Measurements from ENCODE around the gene PLPP6.

Gene PLPP6

DNA sequence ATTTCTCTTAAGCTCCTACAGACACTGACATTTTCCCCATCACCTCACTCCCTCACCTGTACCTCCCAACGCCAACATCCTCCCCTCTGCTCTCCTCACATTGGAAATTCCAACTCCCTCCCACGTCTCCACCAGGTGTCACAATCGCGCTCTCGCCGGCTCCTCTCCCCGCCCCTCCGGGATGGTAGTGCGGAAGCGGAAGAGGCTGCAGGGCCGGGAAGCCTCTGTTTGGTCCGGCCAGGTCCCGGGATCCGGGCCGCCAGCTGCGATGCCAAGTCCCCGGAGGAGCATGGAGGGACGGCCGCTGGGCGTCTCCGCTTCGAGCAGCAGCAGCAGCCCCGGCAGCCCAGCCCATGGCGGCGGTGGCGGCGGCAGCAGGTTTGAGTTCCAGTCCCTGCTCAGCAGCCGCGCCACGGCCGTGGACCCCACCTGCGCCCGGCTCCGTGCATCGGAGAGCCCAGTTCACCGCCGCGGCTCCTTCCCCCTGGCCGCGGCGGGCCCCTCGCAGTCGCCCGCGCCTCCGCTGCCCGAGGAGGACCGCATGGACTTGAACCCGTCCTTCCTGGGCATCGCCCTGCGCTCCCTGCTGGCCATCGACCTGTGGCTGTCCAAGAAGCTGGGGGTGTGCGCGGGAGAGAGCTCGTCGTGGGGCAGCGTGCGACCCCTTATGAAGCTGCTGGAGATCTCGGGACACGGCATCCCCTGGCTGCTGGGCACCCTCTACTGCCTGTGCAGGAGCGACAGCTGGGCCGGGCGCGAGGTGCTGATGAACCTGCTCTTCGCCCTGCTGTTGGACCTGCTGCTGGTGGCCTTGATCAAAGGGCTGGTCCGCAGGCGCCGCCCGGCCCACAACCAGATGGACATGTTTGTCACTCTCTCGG, at the start of gene PLPP6:
PLPP6 (plus strand) TSS at position 187 of the 881 bp plus-strand sequence; CDS start at position 269, 82 bp downstream.
- Mint-ChIP-seq H3K4me3 (peak within 1 kb of the TSS; percentile 87), H3K36me3 (ENCODE audit: low read depth) (no peaks in the 10 kb centered on the region), H3K9me3 (peaks cover 3% of the 10 kb centered on the region), H3K4me1 (peaks cover 54% of the 10 kb centered on the region), H3K27me3 (ENCODE audit: low read depth, poor library complexity) (peaks cover 16% of the 10 kb centered on the region), H3K27ac (no peak within 1 kb of the TSS)
- peak; percentile 80 for DNase-seq
- TF ChIP-seq, protein P1, sequence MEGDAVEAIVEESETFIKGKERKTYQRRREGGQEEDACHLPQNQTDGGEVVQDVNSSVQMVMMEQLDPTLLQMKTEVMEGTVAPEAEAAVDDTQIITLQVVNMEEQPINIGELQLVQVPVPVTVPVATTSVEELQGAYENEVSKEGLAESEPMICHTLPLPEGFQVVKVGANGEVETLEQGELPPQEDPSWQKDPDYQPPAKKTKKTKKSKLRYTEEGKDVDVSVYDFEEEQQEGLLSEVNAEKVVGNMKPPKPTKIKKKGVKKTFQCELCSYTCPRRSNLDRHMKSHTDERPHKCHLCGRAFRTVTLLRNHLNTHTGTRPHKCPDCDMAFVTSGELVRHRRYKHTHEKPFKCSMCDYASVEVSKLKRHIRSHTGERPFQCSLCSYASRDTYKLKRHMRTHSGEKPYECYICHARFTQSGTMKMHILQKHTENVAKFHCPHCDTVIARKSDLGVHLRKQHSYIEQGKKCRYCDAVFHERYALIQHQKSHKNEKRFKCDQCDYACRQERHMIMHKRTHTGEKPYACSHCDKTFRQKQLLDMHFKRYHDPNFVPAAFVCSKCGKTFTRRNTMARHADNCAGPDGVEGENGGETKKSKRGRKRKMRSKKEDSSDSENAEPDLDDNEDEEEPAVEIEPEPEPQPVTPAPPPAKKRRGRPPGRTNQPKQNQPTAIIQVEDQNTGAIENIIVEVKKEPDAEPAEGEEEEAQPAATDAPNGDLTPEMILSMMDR (IDR thresholded peaks at IDR 0.05): peak; percentile 22

DNA sequence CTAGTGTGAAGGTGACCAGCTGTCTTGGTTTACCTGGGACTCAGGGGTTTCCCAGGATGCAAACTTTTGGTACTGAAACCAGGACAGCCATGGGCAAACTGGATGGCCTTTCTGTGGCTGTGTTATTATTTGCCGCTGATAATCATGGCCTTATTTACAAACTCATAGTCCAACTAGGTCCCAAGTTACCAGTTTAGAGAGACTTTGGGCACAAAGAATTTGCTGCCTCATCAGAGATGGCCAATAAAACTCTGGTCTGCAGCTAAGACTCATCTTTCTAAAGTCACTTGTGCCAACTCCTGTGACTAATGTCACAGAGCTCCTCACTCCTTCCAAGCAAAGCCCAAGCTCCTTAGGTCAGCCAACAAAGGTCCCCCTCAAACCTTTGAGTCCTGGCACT, 47.5 kb upstream of the PLPP6 start:
- no peak for DNase-seq
- Mint-ChIP-seq H3K9me3 (peaks cover 6% of the 10 kb centered on the region), H3K27me3 (ENCODE audit: low read depth, poor library complexity) (no peaks in the 10 kb centered on the region), H3K4me3 (no peak overlapping the region), H3K4me1 (peaks cover 13% of the 10 kb centered on the region), H3K36me3 (ENCODE audit: low read depth) (no peaks in the 10 kb centered on the region), H3K27ac (no peak overlapping the region)
- TF ChIP-seq, protein P1 (IDR thresholded peaks at IDR 0.05): no peak

DNA sequence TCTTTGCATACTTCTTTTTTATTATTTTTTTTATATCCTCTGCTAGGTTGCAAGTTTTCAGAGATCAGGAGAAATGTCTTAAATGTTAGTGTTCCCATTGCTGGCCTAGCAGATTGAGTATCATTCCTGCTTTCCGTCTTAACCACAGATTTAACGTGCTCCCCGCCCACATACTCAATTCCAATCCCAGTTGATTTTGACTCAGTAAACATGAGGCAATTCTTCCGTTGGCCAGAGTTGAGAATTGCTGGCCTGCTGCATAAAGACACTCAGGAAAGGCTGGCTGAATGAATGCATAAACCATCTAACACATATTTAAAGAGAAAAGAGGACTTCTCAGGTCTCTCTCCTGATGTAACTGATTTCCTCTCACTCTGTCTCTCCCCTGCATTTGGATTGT, 46.8 kb upstream of the PLPP6 start:
- Mint-ChIP-seq H3K36me3 (ENCODE audit: low read depth) (no peaks in the 10 kb centered on the region), H3K4me3 (no peak overlapping the region), H3K27ac (no peak overlapping the region), H3K9me3 (peaks cover 4% of the 10 kb centered on the region), H3K27me3 (ENCODE audit: low read depth, poor library complexity) (no peaks in the 10 kb centered on the region), H3K4me1 (peaks cover 13% of the 10 kb centered on the region)
- TF ChIP-seq, protein P1 (IDR thresholded peaks at IDR 0.05): no peak
- no peak for DNase-seq

DNA sequence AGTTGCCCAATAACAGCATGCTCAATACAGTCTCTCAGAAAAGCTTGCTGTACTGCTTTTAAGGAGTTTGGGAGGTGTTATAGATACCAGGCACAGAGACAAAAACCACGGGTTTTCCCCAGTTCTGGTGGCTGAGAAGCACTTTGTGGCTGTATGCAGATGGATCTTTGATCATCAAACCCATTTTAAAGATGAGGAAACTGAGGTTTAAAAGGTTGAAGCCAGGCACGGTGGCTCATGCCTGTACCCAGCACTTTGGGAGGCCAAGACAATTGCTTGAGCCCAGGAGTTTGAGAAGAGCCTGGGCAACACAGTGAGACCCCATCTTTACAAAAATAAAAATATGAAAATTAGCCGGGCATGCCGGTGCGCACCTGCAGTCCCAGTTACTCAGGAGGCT, 46.3 kb upstream of the PLPP6 start:
- H3K9me3 Mint-ChIP-seq: peaks cover 4% of the 10 kb centered on the region

DNA sequence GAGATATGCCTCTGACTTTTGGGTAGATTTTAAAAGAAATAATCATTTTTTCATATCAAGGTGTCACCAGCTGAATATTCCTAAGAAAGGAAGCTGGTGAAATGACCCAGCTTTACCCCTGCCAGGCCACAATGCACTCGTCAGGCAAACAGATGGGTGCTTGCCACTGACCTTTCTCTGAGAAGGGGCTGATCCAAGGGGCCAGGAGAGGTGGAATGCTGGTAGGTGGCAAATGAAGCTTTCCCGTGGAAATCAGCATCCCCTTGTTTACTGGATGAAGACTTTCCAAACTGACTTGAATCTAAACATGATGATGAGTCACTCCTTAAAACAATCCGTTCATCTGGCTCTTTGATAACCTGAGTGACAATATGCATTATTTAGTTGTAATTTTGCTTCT, 44.3 kb upstream of the PLPP6 start:
- Mint-ChIP-seq H3K27ac (no peak overlapping the region), H3K4me1 (peaks cover 13% of the 10 kb centered on the region), H3K4me3 (no peak overlapping the region), H3K36me3 (ENCODE audit: low read depth) (no peaks in the 10 kb centered on the region), H3K27me3 (ENCODE audit: low read depth, poor library complexity) (no peaks in the 10 kb centered on the region), H3K9me3 (no peaks in the 10 kb centered on the region)
- DNase-seq: no peak
- TF ChIP-seq, protein P1 (IDR thresholded peaks at IDR 0.05): no peak

More for the DNA sequence above, 46.3 kb upstream of the PLPP6 start:
- H3K27me3 Mint-ChIP-seq (ENCODE audit: low read depth, poor library complexity): no peaks in the 10 kb centered on the region
- peaks cover 13% of the 10 kb centered on the region for H3K4me1 Mint-ChIP-seq
- H3K4me3 Mint-ChIP-seq: no peak overlapping the region
- DNase-seq: no peak
- H3K27ac Mint-ChIP-seq: no peak overlapping the region
- TF ChIP-seq, protein P1 (IDR thresholded peaks at IDR 0.05): no peak
- no peaks in the 10 kb centered on the region for H3K36me3 Mint-ChIP-seq (ENCODE audit: low read depth)

DNA sequence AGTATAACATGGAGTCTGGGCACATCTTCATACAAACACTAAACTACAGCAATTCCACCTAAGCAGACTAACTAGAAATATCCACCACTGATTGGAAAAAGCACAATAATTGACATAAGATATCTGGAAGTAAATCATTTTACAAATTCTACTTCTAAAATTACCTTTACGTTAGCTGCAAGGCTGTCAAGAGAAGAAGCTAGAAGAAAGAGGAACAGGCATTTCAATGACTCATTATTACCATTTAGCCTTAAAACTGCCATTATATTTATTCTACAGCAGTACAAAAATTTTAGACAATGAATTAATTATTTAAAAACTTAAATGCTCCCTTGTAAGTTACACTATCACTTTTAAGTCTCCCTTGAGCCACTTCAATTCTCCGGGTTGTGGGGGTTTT, 43.4 kb upstream of the PLPP6 start:
- Mint-ChIP-seq H3K4me1 (peaks cover 13% of the 10 kb centered on the region), H3K27ac (no peak overlapping the region), H3K36me3 (ENCODE audit: low read depth) (no peaks in the 10 kb centered on the region), H3K27me3 (ENCODE audit: low read depth, poor library complexity) (no peaks in the 10 kb centered on the region), H3K4me3 (no peak overlapping the region), H3K9me3 (no peaks in the 10 kb centered on the region)
- TF ChIP-seq, protein P1 (IDR thresholded peaks at IDR 0.05): no peak
- no peak for DNase-seq

Measured in nephron progenitor cell (in vitro differentiated cells).